Fibroblast of pulmonary artery (primary cell): ENCODE data around the gene KRTAP4-9.
"Not testable (repeated sequence)": the region's sequence is repeated elsewhere in the genome, so short reads cannot be mapped to it uniquely, and the experiment has no call there.

ENCODE experiments used
- DNase-seq: peaks from one replicate; pipeline ENCODE4 v3.0.0-alpha.2; 2010; ENCODE audit warnings: low read depth
- H3K4me3 ChIP-seq: replicated peaks from 2 replicates; pipeline ENCODE4 v1.5.1; 2011; ENCODE audit warnings: low read depth, mild to moderate bottlenecking, control low read depth, low read length, moderate library complexity
- TF ChIP-seq, protein P1 (sequence below): IDR thresholded peaks from 2 replicates; pipeline ENCODE4 v1.5.1; 2011; ENCODE audit warnings: mild to moderate bottlenecking, control low read depth, low read length, inconsistent platforms; ENCODE audit errors: missing control alignments

Gene KRTAP4-9

DNA sequence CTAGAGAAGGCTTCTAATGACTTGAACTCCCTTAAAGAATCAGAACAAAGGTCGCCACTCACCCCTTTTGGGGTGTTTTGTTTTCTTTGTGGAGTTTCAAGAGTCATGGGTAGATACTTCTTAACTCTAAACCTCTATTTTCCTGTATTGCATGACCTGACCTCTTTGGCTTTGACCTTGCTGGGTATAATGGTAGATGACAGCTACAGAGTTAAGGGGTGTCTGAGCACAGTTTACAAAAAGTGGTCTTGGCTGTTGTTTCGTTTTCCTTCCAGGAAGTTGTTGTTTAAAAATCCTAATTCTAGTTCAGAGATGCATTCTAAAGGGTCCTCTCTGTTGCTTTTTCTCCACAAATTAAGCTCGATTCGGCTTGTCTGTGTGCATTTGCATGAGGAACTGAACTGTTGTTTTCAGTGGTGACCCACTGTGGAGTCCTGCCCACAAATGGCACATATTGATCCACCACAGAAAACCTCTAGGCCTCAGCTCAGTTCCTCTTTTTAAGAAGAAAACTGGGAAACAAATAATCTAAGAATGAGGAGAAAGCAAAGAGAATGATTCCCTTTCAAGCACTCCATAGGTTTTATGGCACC is 16.3 kb upstream of the KRTAP4-9 start:
- DNase-seq, result not testable (repeated sequence)

GRCh38 chr17:41096055-41096454 is 9.1 kb upstream of the KRTAP4-9 start:
- DNase-seq, result no peak
- TF ChIP-seq, protein P1, sequence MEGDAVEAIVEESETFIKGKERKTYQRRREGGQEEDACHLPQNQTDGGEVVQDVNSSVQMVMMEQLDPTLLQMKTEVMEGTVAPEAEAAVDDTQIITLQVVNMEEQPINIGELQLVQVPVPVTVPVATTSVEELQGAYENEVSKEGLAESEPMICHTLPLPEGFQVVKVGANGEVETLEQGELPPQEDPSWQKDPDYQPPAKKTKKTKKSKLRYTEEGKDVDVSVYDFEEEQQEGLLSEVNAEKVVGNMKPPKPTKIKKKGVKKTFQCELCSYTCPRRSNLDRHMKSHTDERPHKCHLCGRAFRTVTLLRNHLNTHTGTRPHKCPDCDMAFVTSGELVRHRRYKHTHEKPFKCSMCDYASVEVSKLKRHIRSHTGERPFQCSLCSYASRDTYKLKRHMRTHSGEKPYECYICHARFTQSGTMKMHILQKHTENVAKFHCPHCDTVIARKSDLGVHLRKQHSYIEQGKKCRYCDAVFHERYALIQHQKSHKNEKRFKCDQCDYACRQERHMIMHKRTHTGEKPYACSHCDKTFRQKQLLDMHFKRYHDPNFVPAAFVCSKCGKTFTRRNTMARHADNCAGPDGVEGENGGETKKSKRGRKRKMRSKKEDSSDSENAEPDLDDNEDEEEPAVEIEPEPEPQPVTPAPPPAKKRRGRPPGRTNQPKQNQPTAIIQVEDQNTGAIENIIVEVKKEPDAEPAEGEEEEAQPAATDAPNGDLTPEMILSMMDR, result no peak
- H3K4me3 ChIP-seq, result no peak overlapping the region

More for the DNA sequence above, 16.3 kb upstream of the KRTAP4-9 start:
- H3K4me3 ChIP-seq, result not testable (repeated sequence)

- H3K4me3 ChIP-seq, result no peak within 1 kb of the TSS
- DNase-seq, result no peak
- TF ChIP-seq, protein P1, result no peak
These were observed 7.1 kb upstream of the KRTAP4-9 start, which contains the start of gene KRTAP4-8 for GRCh38 chr17:41098042-41098441. Gene KRTAP4-8 (minus strand): TSS chr17:41098142. CDS start chr17:41098084, 58 bp downstream.

DNA sequence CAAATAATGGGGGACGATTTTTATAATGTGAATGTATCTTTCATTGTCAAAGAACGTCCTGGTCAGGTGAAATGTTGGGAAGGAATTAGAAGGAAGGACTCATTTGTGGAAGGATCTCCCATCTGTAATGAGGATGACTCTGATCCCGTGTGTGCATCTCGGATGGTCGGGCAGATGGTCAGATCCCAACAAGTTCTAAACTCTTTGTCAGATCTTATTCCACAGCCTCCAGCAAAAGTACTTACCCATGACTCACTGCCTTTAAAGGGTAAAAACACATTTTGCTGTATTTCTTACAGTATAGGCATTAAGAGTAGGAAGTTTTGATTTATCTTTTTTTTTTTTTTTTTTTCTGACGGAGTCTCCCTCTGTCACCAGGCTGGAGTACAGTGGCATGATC is 6.7 kb upstream of the KRTAP4-9 start:
- H3K4me3 ChIP-seq, result no peak overlapping the region
- no peak for DNase-seq
- TF ChIP-seq, protein P1, result no peak

DNA sequence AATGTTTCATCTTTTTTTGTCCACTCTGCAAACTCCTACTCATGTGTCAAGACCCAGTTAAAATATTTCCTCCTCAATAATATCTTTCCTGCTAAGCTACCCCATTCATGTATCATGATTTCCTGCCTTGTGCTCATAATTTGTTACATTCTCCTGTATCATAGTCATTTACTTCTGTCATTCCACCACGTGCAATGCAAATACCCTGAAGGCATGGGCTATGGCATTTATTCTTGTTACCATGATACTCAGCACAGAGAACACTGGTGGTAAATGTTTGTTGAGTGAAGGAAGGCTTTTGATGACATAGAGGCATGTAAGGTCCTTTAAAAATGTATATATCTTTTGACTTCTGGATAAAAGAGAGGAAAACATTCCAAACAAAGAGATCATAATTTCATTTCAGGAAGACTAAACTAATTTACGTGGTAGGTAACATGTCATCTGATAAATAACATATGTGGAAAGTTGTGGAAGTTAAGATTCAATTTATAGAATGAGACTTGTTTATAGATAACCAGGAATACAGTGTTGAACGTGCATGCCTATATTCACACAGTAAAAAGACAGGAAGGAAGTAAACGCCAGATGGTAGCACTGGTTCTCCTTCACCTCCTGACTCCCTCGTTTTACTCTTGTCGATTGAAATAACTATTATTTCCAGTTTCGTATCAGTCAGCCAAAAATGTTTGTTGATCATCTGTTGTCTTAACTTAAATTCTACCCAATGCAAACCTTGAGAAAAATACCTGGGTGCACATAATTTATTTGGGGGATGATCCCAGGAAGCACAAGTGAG is 5.3 kb upstream of the KRTAP4-9 start:
- peak; percentile 8 for DNase-seq
- not testable (repeated sequence) for H3K4me3 ChIP-seq

DNA sequence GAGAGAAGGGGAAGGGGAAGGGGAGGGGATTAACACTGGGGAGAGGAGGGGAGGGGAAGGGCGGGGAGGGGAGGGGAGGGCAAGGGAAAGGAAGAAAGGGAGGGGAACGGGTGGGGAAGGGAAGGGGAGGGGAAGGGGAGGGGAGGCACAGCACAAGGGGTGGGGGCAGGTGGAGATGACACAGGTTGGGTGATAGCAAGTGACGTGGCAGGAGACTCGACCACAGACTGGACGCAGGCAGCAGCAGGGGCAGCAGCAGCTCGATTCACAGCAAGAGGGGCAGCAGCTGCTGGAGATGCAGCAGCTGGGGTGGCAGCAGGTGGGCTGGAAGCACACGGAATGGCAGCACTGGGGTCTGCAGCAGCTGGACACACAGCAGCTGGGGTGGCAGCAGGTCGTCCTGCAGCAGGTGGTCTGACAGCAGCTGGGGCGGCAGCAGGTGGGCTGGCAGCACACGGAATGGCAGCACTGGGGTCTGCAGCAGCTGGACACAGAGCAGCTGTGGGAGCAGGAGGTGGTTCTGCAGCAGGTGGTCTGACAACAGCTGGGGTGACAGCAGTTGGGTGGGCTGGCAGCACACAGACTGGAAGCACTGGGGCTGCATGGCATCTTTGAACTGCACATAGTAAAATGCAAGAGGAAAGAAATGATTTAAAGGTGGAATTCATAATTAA is 3.5 kb upstream of the KRTAP4-9 start, which contains the start of gene KRTAP4-16:
Gene KRTAP4-16 (minus strand): TSS at position 624 of the 674 bp plus-strand sequence. CDS start 0 bp downstream, at position 624.
- TF ChIP-seq, protein P1, result no peak
- H3K4me3 ChIP-seq, result no peak within 1 kb of the TSS
- DNase-seq, result no peak

- TF ChIP-seq, protein P1, result no peak
- no peak overlapping the region for H3K4me3 ChIP-seq
- no peak for DNase-seq
These were observed 1.3 kb upstream of the KRTAP4-9 start for GRCh38 chr17:41103896-41104295.

DNA sequence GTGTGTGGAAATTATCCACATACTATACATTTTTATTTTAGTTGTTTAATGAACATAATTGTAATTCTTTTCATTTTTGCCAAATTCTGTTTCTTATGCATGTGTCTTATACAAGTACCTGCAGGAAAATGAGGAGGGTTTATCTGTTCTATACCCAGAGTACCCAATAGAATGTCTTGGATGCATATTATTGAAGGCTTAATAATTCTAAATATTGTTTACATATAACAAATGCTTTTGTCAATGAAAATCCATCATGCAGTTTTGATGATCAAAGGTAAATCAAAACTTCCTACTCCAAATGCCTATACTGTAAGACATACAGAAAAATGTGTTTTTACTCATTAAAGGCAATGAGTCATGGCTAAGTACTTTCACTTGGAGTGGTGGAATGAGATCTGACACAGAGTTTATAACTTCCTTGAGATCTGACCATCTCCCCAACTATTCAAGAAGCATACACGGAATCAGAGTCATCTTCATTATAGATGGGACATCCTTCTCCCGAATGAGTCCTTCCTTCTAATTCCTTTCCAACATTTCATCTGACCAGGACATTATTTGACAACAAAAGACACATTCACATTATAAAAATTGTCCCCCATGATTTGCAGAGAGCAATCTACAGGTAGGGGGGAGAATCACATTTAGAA is 677 bp upstream of the KRTAP4-9 start:
- DNase-seq, H3K4me3 ChIP-seq: not testable (repeated sequence)
